Vagina (tissue), 2 donors: ENCODE measurements around the gene SULT1B1.

Experiments
- POLR2A ChIP-seq, 2 donors: fragments of 450-650 bp; IDR thresholded peaks; one replicate each; pipeline ENCODE4 v1.6.1; 2017; ENCODE audit warnings: antibody characterized with exemption in 2 of 2, mild to moderate bottlenecking in 2 of 2, moderate library complexity in 2 of 2
- POLR2AphosphoS5 ChIP-seq, 2 donors: sonication (generic); formaldehyde crosslinking; IDR thresholded peaks; one replicate each; pipeline ENCODE4 v1.9.0; 2017; ENCODE audit warnings: antibody characterized with exemption in 2 of 2, mild to moderate bottlenecking in 2 of 2, low read depth in 1 of 2; ENCODE audit not compliant: insufficient read depth in 1 of 2
- TF ChIP-seq, protein P1 (sequence below), 3 experiments: fragments of 450-650 bp in 2 of 3; fragments of 200-600 bp in 1 of 3; sonication (generic) in 1 of 3; IDR thresholded peaks; one replicate each; pipeline ENCODE4 v1.5.1; 2017 to 2019; ENCODE audit warnings: antibody characterized with exemption in 3 of 3, mild to moderate bottlenecking in 2 of 3, moderate library complexity in 2 of 3

DNA sequence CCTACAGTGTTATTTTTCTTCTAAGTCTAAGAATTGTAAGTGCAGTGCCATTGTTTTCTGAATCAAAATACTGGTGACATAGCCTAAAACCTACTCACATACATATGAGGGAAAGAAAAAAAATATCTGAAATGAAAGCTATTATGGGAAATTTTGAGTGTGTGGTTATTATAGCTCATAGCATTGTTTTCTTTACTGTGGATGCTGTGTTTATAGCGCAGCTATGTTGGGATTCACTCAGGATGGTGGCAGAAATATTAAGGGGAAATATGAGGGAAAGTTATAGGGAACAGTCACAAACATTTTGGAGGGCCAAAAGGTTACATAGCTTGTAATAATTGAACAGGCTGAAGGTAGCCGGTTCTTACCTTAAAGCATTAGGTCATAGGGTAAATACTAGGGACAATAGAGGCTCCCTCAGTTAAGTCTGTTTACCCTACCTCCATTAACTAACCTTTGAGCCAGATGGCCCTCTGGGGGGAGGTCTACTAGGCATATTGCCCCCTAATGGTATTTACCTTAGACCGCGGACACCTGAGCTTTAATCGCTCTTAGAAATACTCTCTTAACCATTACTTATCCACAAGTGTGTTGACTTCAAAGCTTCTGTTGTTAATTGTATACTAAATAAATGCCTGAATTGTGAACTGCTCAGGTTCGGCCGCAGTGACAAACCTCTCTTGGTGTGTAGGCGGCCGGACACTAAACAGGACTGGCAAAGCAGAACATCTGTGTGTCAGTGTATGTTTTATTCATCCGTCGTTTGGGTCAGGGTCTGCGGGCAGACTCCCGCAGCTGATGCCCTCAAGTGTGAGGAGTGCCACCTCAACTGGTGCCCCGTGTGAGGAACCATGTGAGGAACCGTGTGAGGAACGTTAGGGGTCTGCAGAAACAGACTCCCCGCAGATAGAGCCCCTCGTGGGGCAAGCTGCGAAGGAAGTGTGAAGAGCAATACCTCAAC, 21.3 kb upstream of the SULT1B1 start:
- TF ChIP-seq, protein P1, sequence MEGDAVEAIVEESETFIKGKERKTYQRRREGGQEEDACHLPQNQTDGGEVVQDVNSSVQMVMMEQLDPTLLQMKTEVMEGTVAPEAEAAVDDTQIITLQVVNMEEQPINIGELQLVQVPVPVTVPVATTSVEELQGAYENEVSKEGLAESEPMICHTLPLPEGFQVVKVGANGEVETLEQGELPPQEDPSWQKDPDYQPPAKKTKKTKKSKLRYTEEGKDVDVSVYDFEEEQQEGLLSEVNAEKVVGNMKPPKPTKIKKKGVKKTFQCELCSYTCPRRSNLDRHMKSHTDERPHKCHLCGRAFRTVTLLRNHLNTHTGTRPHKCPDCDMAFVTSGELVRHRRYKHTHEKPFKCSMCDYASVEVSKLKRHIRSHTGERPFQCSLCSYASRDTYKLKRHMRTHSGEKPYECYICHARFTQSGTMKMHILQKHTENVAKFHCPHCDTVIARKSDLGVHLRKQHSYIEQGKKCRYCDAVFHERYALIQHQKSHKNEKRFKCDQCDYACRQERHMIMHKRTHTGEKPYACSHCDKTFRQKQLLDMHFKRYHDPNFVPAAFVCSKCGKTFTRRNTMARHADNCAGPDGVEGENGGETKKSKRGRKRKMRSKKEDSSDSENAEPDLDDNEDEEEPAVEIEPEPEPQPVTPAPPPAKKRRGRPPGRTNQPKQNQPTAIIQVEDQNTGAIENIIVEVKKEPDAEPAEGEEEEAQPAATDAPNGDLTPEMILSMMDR (IDR thresholded peaks at IDR 0.05) = no peak
- no peak for TF ChIP-seq POLR2AphosphoS5 (IDR thresholded peaks at IDR 0.05; ENCODE audit: insufficient read depth in 1 of 2, low read depth in 1 of 2)
- TF ChIP-seq POLR2A (IDR thresholded peaks at IDR 0.05) = no peak
